GM13976 (cell line): ENCODE data around the gene ARHGAP6.

ENCODE experiments used
- DNase-seq: peaks from one replicate; pipeline ENCODE4 v3.0.0; 2012; ENCODE audit warnings: low spot score
- in situ Hi-C: fragments of 300-500 bp; cut with MboI; formaldehyde crosslinking; loops from one replicate; pipeline ENCODE4 v1.12.0; 2022; ENCODE audit warnings: low sequenced_read_pairs, mixed read lengths, inconsistent platforms; ENCODE audit not compliant: unreplicated experiment
- TF ChIP-seq, protein P1 (sequence below): IDR thresholded peaks from 2 replicates; pipeline ENCODE4 v1.5.1; 2012; ENCODE audit warnings: borderline replicate concordance, mild to moderate bottlenecking; ENCODE audit not compliant: insufficient read depth; ENCODE audit errors: extremely low read depth, missing control alignments, control extremely low read depth

The ARHGAP6 gene

DNA sequence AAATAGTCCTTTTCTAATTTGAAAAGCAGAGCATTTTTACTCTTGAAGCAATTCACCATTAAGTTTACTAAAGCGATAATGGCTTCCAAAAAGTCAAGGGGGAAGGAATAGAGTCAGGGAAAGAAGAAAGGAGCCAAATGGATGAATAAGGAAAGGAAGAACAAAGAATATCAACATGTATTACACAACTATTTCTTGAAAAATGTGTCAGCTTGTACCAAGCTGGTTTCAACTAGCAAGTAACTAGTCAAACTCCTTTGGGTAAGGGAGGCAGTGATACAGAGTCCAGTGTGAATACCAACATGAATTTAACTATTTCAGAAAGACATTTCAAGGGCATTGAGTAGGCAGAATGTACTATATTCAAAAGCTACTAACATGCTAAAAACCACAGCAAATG lies 112.1 kb downstream of the ARHGAP6 start:
- TF ChIP-seq, protein P1, sequence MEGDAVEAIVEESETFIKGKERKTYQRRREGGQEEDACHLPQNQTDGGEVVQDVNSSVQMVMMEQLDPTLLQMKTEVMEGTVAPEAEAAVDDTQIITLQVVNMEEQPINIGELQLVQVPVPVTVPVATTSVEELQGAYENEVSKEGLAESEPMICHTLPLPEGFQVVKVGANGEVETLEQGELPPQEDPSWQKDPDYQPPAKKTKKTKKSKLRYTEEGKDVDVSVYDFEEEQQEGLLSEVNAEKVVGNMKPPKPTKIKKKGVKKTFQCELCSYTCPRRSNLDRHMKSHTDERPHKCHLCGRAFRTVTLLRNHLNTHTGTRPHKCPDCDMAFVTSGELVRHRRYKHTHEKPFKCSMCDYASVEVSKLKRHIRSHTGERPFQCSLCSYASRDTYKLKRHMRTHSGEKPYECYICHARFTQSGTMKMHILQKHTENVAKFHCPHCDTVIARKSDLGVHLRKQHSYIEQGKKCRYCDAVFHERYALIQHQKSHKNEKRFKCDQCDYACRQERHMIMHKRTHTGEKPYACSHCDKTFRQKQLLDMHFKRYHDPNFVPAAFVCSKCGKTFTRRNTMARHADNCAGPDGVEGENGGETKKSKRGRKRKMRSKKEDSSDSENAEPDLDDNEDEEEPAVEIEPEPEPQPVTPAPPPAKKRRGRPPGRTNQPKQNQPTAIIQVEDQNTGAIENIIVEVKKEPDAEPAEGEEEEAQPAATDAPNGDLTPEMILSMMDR: no peak
- DNase-seq: no peak
- in situ Hi-C loops: no loop called here

DNA sequence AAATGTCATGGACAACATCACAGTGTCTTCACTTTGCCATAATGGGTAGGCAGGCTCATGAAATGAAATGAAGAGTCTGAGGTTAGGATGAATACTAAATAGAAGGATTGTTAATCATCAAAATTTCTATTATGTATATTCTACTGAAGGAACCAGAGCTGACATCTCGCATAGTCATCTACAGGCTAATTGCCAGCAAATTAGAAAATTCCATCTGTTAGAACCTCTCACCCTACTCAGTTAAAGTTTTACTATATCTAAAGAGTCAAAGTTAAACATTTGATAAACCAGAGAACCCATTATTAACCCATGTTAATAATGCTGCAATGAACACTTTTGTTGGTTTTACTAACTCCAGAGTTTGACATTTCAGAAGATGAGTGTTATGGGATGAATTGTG lies 114.6 kb downstream of the ARHGAP6 start:
- in situ Hi-C loops: no loop called here
- no peak for DNase-seq
- TF ChIP-seq, protein P1: no peak

DNA sequence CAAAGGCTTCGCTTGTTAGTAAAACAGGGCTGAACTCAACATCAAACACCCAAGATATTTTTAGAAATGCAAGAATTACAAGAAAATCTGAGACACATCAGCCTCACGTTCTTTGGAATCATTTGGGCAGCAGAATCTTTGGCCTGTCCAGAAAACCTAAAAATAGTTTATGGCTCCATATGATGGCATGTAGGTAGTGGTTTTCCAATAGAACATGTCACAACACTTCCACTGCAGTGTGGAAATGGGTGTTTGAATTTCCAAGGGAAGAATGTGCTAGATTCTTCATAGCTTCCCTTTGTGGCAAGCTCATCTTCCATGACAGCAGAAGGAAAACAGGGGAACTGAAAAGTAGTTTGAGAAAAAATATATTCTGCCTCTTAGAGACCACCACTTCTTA lies 118.8 kb downstream of the ARHGAP6 start:
- TF ChIP-seq, protein P1: no peak
- in situ Hi-C loops: loop anchor here (25.0 kb wide), 1 partner anchor 365 kb away; no protein-coding TSS in a partner anchor

DNA sequence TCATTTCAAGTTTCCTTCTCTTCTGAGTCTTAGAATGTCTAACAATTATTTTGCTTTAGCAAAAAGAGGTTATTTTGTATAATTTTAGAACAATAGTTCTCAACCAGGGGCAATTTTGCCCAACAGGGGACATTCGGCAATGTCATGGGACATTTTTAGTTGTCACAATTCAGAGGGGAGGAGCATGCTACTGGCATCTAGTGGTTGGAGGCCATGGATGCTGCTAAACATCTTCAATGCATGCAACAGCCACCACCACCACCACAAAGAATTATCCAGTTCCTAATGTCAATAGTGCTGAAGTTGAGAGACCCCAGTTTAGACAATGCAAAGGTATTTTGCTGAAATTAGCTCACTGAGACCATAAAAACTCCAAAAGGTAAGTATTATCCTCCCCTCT lies 122.5 kb downstream of the ARHGAP6 start:
- in situ Hi-C loops: loop anchor here (25.0 kb wide), 1 partner anchor 369 kb away; no protein-coding TSS in a partner anchor
- DNase-seq: no peak

More for the DNA sequence above, 118.8 kb downstream of the ARHGAP6 start:
- no peak for DNase-seq

DNA sequence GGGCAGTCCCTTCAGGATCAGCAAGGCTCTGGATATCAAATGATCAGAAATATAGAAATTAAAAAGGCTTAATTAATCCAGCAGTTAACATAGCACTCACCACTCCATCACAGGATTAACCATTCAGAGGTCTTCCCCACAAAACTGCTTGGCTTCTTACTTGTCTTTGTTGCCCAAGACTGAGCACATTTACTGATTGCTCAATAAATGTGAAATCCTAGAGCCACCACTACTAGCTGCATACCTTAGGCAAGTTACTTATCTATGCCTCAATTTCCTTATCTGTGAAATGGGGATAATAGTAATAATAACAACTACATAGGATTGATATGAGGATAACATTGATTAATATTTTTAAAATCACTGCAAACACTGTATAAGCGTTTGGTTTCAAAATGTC lies 124.2 kb downstream of the ARHGAP6 start:
- in situ Hi-C loops: loop anchor here (25.0 kb wide), 1 partner anchor 371 kb away; no protein-coding TSS in a partner anchor
- TF ChIP-seq, protein P1: no peak
- no peak for DNase-seq

More for the DNA sequence above, 122.5 kb downstream of the ARHGAP6 start:
- TF ChIP-seq, protein P1: peak; percentile 13

DNA sequence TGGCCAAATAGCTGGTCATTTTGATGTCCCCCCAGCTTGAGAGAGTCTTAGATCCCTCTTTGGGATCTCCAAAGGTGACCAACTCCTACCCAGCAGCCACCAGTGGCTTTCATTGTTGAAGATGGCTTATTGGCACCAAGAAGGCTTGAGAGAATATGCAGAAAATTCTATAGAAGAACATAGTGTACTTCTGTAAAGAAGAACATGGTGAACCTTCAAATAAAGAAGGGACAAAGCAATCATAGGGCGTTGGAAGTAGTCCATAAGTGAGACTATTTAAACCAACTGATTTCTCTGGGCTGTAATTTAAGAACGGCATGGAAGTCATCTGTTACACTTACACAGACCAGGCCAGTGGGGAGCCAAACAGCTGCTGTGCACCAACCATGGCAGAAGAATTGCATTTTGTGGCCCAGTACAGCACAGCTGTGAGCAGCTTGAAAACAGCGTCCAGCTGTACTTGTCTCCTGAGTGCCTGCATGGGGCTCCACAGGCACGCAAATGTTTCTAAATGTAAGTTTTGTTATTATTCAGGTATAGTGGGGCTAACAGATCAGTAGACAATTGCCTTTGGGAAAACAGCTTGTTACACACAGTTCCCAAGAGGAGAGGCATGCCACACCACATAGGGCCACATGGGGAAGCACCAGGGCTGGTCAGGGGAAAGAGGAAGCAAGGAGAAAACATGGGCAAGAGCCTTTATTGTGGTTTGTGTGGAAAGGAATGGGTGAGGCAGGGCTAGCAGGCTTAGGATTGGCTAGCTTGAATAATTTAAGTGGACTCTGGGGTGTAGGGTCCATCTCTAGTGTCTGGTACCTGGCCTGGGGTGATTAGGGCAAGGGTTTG lies 125.0 kb downstream of the ARHGAP6 start:
- DNase-seq: no peak
- TF ChIP-seq, protein P1: peak; percentile 3
- in situ Hi-C loops: loop anchor here (25.0 kb wide), 1 partner anchor 372 kb away; no protein-coding TSS in a partner anchor
